ENCODE measurements around the gene YBX3. TPM values are rescaled to one million over a fixed set of nuclear protein-coding genes. Genes with fewer than 3 reads are reported as not detected.

Gene YBX3
- total and polyA plus RNA-seq, 2 of the 13 experiments (the other 11 are each of a cell fraction or from before 2014, with no cell fraction given): 77.5 to 99.6 TPM

DNA sequence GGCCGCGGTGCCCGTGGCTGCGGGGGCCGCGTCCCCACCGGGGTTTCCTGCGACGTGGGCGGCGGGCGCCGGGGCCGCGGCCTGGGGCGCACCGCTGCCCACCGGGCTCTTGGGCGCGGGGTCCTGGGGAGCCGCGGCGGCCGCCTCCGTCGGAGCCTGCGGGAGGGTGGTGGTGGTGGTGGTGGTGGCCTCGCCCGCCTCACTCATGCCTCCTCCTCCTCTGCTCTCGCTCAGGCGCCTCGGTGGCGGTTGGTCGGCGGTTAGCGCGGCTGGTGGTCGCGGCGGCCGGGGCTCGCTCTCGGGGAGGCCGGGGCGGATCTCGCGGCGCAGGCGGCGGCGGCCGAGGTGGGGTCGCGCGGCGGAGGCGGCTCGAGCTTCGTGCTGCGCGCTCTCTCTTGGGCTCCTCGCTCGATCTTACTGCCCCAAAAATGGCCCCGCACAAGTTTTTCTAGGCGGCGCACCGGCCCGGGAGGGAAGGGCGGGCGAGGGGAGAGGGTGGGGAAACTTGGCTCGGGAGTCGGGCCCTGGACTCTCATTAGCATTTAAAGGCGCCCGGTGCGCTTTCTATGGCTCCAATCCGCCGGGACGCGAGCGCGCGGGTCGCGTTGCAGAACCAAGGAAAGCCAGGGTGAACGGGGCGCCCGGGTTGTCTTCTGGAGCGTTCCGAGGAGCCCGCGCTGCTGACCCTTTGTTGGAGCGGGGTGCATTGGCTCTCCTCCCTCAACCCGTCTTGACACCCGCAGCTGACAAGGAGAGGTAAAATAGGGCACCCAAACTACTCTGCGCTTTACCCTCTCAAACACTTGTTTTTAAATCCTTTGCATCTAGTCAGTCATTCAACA, at the start of gene YBX3 (continued):
- TF ChIP-seq, protein P1, sequence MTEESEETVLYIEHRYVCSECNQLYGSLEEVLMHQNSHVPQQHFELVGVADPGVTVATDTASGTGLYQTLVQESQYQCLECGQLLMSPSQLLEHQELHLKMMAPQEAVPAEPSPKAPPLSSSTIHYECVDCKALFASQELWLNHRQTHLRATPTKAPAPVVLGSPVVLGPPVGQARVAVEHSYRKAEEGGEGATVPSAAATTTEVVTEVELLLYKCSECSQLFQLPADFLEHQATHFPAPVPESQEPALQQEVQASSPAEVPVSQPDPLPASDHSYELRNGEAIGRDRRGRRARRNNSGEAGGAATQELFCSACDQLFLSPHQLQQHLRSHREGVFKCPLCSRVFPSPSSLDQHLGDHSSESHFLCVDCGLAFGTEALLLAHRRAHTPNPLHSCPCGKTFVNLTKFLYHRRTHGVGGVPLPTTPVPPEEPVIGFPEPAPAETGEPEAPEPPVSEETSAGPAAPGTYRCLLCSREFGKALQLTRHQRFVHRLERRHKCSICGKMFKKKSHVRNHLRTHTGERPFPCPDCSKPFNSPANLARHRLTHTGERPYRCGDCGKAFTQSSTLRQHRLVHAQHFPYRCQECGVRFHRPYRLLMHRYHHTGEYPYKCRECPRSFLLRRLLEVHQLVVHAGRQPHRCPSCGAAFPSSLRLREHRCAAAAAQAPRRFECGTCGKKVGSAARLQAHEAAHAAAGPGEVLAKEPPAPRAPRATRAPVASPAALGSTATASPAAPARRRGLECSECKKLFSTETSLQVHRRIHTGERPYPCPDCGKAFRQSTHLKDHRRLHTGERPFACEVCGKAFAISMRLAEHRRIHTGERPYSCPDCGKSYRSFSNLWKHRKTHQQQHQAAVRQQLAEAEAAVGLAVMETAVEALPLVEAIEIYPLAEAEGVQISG (CRISPR knock-in tag; IDR thresholded peaks at IDR 0.05): 0 out of 2 replicates have a peak, but pooled peaks have one; percentile 13
- TF ChIP-seq HNF4A (CRISPR knock-in tag; IDR thresholded peaks at IDR 0.05): no peak
- no peak for TF ChIP-seq NBN (conservative IDR thresholded peaks at IDR 0.05)
- no peak for TF ChIP-seq ZNF710 (CRISPR knock-in tag; IDR thresholded peaks at IDR 0.05; ENCODE audit: borderline replicate concordance)
- no peak for TF ChIP-seq MAX (IDR thresholded peaks at IDR 0.05)
- no peak for TF ChIP-seq ZNF30 (CRISPR knock-in tag; IDR thresholded peaks at IDR 0.05)
- no peak for TF ChIP-seq NFYB (CRISPR knock-in tag; IDR thresholded peaks at IDR 0.05)
- 0 out of 2 replicates have a peak, but pooled peaks have one; percentile 35 for TF ChIP-seq KMT2B (CRISPR knock-in tag; IDR thresholded peaks at IDR 0.05)
- TF ChIP-seq NR2C2 (CRISPR knock-in tag; IDR thresholded peaks at IDR 0.05; ENCODE audit: borderline replicate concordance): no peak
- TF ChIP-seq ZSCAN9 (CRISPR knock-in tag; IDR thresholded peaks at IDR 0.05; ENCODE audit: borderline replicate concordance): no peak
- TF ChIP-seq SUZ12 (IDR thresholded peaks at IDR 0.05; ENCODE audit: low read depth, low read length): no peak
- TF ChIP-seq, protein P2, sequence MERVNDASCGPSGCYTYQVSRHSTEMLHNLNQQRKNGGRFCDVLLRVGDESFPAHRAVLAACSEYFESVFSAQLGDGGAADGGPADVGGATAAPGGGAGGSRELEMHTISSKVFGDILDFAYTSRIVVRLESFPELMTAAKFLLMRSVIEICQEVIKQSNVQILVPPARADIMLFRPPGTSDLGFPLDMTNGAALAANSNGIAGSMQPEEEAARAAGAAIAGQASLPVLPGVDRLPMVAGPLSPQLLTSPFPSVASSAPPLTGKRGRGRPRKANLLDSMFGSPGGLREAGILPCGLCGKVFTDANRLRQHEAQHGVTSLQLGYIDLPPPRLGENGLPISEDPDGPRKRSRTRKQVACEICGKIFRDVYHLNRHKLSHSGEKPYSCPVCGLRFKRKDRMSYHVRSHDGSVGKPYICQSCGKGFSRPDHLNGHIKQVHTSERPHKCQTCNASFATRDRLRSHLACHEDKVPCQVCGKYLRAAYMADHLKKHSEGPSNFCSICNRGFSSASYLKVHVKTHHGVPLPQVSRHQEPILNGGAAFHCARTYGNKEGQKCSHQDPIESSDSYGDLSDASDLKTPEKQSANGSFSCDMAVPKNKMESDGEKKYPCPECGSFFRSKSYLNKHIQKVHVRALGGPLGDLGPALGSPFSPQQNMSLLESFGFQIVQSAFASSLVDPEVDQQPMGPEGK (CRISPR knock-in tag; IDR thresholded peaks at IDR 0.05): 0 out of 2 replicates have a peak, but pooled peaks have one; percentile 31
- peak; percentile 42; the same call in 1 of the 2 replicates for TF ChIP-seq KLF6 (CRISPR knock-in tag; IDR thresholded peaks at IDR 0.05)
- no peak for TF ChIP-seq GZF1 (CRISPR knock-in tag; IDR thresholded peaks at IDR 0.05)
- no peak for TF ChIP-seq TCF12 (IDR thresholded peaks at IDR 0.05)
- TF ChIP-seq TCF12 (CRISPR knock-in tag; IDR thresholded peaks at IDR 0.05): 0 out of 2 replicates have a peak, but pooled peaks have one; percentile 14
- TF ChIP-seq ATF7 (IDR thresholded peaks at IDR 0.05): no peak
- TF ChIP-seq ATF7 (CRISPR knock-in tag; IDR thresholded peaks at IDR 0.05): no peak
- 0 out of 2 replicates have a peak, but pooled peaks have one; percentile 51 for TF ChIP-seq ZXDC (CRISPR knock-in tag; IDR thresholded peaks at IDR 0.05)

Measured in HepG2 (cell line).